Measurements from ENCODE around the gene PALD1.

DNA sequence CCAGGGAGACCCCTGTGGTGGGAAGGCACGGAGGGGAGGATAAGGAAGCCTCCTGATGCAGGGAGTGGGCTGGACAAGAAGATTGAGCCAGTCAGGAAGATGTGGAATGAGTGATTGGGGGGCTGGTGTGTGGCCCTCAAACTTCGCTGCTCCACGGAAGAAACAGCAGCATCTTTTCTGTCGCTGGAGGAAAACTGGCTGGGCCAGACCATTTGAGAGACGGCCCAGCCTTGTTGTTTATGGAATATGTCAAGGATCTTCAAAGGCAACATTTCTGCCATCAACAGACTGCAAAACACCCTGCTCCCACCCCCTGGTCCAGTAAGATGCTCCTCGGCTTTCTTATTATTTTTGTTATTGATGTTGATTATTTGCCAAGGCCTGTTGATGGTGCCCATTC lies 29.4 kb downstream of the PALD1 start:
- TF ChIP-seq, protein P1, sequence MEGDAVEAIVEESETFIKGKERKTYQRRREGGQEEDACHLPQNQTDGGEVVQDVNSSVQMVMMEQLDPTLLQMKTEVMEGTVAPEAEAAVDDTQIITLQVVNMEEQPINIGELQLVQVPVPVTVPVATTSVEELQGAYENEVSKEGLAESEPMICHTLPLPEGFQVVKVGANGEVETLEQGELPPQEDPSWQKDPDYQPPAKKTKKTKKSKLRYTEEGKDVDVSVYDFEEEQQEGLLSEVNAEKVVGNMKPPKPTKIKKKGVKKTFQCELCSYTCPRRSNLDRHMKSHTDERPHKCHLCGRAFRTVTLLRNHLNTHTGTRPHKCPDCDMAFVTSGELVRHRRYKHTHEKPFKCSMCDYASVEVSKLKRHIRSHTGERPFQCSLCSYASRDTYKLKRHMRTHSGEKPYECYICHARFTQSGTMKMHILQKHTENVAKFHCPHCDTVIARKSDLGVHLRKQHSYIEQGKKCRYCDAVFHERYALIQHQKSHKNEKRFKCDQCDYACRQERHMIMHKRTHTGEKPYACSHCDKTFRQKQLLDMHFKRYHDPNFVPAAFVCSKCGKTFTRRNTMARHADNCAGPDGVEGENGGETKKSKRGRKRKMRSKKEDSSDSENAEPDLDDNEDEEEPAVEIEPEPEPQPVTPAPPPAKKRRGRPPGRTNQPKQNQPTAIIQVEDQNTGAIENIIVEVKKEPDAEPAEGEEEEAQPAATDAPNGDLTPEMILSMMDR (IDR thresholded peaks at IDR 0.05): no peak
- no peak for TF ChIP-seq POLR2A (IDR thresholded peaks at IDR 0.05)

Data from body of pancreas (tissue), 4 donors.